SU-DHL-6 (cell line): Measurements from ENCODE around the gene PLXDC2.

Experiments
- H2AFZ ChIP-seq: fragments of 200-600 bp; sonication (generic); 2 replicates; pipeline ENCODE4 v1.6.1; 2014; ENCODE audit warnings: low read depth, mild to moderate bottlenecking, moderate library complexity, mixed read lengths, antibody characterized with exemption, low read length; ENCODE audit not compliant: severe bottlenecking
- H3F3A ChIP-seq: fragments of 200-600 bp; shearing (Covaris generic); 2 replicates; pipeline ENCODE4 v1.6.0; 2016; ENCODE audit warnings: antibody characterized with exemption, mild to moderate bottlenecking; ENCODE audit not compliant: insufficient read depth
- H3K27ac ChIP-seq: fragments of 200-600 bp; sonication (generic); 2 replicates; pipeline ENCODE4 v1.5.1; 2016; ENCODE audit warnings: low read depth, mild to moderate bottlenecking, low read length, moderate library complexity, mixed read lengths
- H3K27me3 ChIP-seq: fragments of 200-600 bp; sonication (generic), shearing (Covaris generic); 2 replicates; pipeline ENCODE4 v1.6.0; 2014; ENCODE audit warnings: mild to moderate bottlenecking, low read length
- H3K36me3 ChIP-seq: fragments of 200-600 bp; sonication (generic); 2 replicates; pipeline ENCODE4 v1.6.1; 2014; ENCODE audit warnings: mild to moderate bottlenecking, low read length, mixed read lengths
- H3K4me2 ChIP-seq: fragments of 300-600, 200-600 bp; shearing (Covaris generic), sonication (generic); 2 replicates; pipeline ENCODE4 v1.6.0; 2014; ENCODE audit warnings: low read length, low read depth, mild to moderate bottlenecking; ENCODE audit not compliant: poor library complexity, severe bottlenecking
- H3K4me3 ChIP-seq: fragments of 200-600 bp; sonication (generic); 2 replicates; pipeline ENCODE4 v1.5.1; 2014; ENCODE audit warnings: antibody characterized with exemption, low read length, mild to moderate bottlenecking, mixed read lengths; ENCODE audit not compliant: insufficient read depth, poor library complexity, severe bottlenecking
- H3K79me2 ChIP-seq: fragments of 200-600 bp; sonication (generic); 2 replicates; pipeline ENCODE4 v1.6.1; 2014; ENCODE audit warnings: mild to moderate bottlenecking, low read length, moderate library complexity; ENCODE audit not compliant: insufficient read depth
- H3K9ac ChIP-seq: fragments of 200-600 bp; sonication (generic); 2 replicates; pipeline ENCODE4 v1.7.0; 2014; ENCODE audit warnings: mild to moderate bottlenecking, low read length
- H3K9me2 ChIP-seq: fragments of 200-600 bp; sonication (generic); replicated peaks from 2 replicates; pipeline ENCODE4 v1.6.1; 2014; ENCODE audit warnings: low read length; ENCODE audit not compliant: insufficient read depth
- H3K9me3 ChIP-seq: fragments of 200-600 bp; sonication (generic); 2 replicates; pipeline ENCODE4 v1.6.1; 2014; ENCODE audit warnings: low read length, mixed read lengths; ENCODE audit not compliant: insufficient read depth
- H4K20me1 ChIP-seq: fragments of 200-600 bp; sonication (generic); 2 replicates; pipeline ENCODE4 v1.6.1; 2014; ENCODE audit warnings: low read depth, mild to moderate bottlenecking, antibody characterized with exemption, low read length, moderate library complexity, mixed read lengths
- EZH2phosphoT487 ChIP-seq: fragments of 200-600 bp; sonication (generic), shearing (Covaris generic); conservative IDR thresholded peaks from 2 replicates; pipeline ENCODE4 v1.6.1; 2018; ENCODE audit warnings: mild to moderate bottlenecking, antibody characterized with exemption, low read length, moderate library complexity, mixed read lengths
- TF ChIP-seq, protein P1 (sequence below): fragments of 200-600 bp; sonication (generic); IDR thresholded peaks from one replicate; pipeline ENCODE4 v1.5.1; 2017; ENCODE audit warnings: antibody characterized with exemption, mild to moderate bottlenecking, low read length, moderate library complexity; ENCODE audit not compliant: insufficient read depth, poor library complexity, severe bottlenecking

The PLXDC2 gene

DNA sequence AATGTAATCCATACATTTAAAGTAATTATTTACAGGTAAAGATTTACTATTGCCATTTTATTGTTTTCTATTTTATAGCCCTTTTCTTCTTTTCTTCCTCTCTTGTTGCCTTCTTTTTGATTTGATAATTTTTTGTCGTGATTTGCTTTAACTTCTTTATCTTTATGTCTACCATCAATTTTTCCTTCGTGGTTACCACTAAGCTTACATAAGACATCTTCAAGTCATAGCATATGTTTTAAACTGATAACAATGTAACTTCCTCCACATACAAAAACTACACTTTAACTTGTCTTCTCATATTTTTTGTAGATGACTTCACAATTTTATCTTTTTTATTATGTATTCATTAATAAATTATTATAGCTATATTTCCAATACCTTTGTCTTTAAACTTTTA, 316.6 kb downstream of the PLXDC2 start:
- H3K27me3 ChIP-seq: no peaks in the 10 kb centered on the region
- H3F3A ChIP-seq: no peaks in the 10 kb centered on the region
- H3K36me3 ChIP-seq: no peaks in the 10 kb centered on the region
- H2AFZ ChIP-seq: no peak overlapping the region
- H3K9ac ChIP-seq: no peak overlapping the region
- H3K9me2 ChIP-seq: no peaks in the 10 kb centered on the region
- no peaks in the 10 kb centered on the region; the same call in 1 of the 2 replicates for H3K9me3 ChIP-seq
- no peaks in the 10 kb centered on the region for H4K20me1 ChIP-seq
- no peaks in the 10 kb centered on the region for H3K79me2 ChIP-seq
- H3K27ac ChIP-seq: no peak overlapping the region
- no peak overlapping the region for H3K4me3 ChIP-seq
- H3K4me2 ChIP-seq: no peak overlapping the region
- TF ChIP-seq, protein P1, sequence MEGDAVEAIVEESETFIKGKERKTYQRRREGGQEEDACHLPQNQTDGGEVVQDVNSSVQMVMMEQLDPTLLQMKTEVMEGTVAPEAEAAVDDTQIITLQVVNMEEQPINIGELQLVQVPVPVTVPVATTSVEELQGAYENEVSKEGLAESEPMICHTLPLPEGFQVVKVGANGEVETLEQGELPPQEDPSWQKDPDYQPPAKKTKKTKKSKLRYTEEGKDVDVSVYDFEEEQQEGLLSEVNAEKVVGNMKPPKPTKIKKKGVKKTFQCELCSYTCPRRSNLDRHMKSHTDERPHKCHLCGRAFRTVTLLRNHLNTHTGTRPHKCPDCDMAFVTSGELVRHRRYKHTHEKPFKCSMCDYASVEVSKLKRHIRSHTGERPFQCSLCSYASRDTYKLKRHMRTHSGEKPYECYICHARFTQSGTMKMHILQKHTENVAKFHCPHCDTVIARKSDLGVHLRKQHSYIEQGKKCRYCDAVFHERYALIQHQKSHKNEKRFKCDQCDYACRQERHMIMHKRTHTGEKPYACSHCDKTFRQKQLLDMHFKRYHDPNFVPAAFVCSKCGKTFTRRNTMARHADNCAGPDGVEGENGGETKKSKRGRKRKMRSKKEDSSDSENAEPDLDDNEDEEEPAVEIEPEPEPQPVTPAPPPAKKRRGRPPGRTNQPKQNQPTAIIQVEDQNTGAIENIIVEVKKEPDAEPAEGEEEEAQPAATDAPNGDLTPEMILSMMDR: no peak
- TF ChIP-seq EZH2phosphoT487: no peak

DNA sequence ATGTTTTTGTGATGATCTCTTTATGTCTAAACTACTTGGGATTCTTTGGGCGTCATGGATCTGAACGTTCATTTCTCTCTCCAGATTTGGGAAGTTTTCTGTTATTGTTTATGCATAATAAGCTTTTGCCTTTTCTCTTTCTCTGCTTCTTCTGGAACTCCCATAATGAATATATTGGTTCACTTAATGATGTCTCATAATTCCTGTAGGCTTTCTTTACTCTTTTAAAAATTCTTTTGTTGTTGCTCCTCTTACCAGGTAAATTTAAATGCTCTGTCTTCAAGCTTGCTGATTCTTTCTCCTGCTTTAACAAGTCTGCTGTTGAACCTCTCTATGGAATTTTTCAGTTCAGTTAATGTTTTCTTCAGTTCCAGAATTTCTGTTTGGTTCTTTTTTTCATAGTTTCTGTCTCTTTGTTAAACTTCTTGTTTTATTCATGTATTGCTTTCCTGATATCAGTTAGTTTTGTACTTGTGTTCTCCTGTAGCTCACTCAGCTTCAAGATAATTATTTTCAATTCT, 317.5 kb downstream of the PLXDC2 start:
- H3K4me2 ChIP-seq: no peak overlapping the region

DNA sequence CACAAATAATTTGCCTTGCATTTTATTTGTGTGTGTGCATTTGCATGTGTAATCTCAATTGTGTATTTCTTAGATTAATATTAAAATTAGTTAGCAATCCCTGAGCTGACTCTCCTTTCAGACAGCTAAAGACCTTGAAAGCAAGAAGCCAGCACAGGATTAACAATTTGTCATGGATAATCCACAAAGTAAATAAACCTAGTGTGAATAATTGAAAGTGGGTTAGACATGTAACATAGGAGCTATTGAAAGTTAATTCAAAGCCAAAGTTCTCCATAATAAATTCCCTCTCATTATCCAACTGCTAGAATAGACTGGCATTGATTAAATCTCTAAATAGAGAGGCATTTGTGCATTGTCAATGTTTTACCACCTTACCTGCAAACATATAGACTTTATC, 326.1 kb downstream of the PLXDC2 start:
- Histone ChIP-seq H3K4me2 (no peak overlapping the region), H3K27ac (no peak overlapping the region), H3K79me2 (no peaks in the 10 kb centered on the region), H2AFZ (no peak overlapping the region), H3F3A (no peaks in the 10 kb centered on the region), H3K9me2 (no peaks in the 10 kb centered on the region), H3K4me3 (no peak overlapping the region), H3K36me3 (no peaks in the 10 kb centered on the region), H4K20me1 (no peaks in the 10 kb centered on the region), H3K27me3 (no peaks in the 10 kb centered on the region), H3K9ac (no peak overlapping the region), H3K9me3 (no peaks in the 10 kb centered on the region)
- TF ChIP-seq, protein P1: no peak
- TF ChIP-seq EZH2phosphoT487: no peak

More for the DNA sequence above, 317.5 kb downstream of the PLXDC2 start:
- no peak overlapping the region for H3K4me3 ChIP-seq
- H3K36me3 ChIP-seq: no peaks in the 10 kb centered on the region
- no peak overlapping the region for H3K9ac ChIP-seq
- H3K9me2 ChIP-seq: no peaks in the 10 kb centered on the region
- no peaks in the 10 kb centered on the region for H3K27me3 ChIP-seq
- no peaks in the 10 kb centered on the region for H3K79me2 ChIP-seq
- H2AFZ ChIP-seq: no peak overlapping the region
- H3F3A ChIP-seq: no peaks in the 10 kb centered on the region
- no peaks in the 10 kb centered on the region; the same call in 1 of the 2 replicates for H3K9me3 ChIP-seq
- no peak overlapping the region for H3K27ac ChIP-seq
- no peaks in the 10 kb centered on the region for H4K20me1 ChIP-seq
- TF ChIP-seq, protein P1: no peak
- no peak for TF ChIP-seq EZH2phosphoT487
